NB4 (cell line): ENCODE results near the gene LCNL1.

Source experiments
- POLR2A ChIP-seq: IDR thresholded peaks from 2 replicates; pipeline ENCODE4 v1.6.1; 2011; ENCODE audit warnings: mild to moderate bottlenecking; ENCODE audit not compliant: insufficient read length; ENCODE audit errors: extremely low read depth
- TF ChIP-seq, protein P1 (sequence below): IDR thresholded peaks from one replicate; pipeline ENCODE4 v1.5.1; 2012; ENCODE audit warnings: low read depth, low read length

DNA sequence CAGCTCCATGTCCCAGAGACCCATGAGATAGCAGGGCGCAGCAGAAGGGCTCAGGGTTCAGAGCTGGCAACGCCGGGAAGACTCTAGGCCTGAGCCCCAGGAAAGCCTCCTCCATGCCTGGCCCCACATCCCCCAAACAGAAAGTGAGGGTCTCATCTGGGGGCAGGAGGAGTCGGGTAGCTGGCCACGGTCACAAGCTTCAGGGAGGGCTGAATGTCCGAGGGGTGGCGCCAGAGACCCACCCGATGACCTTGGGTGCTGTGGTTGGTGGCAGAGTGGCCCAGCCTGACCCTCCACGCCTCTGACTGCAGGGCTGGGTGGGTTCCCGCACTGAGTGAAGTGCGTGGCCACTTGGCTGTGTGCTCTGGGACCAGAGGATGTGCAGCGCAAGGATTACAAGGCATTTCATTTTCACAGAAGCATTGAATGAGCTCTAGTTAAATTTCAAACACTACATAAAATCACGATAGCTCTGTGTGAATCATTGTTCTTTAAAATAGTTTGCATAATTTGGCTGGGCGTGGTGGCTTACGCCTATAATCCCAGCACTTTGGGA, 34.8 kb upstream of the LCNL1 start:
- TF ChIP-seq, protein P1, sequence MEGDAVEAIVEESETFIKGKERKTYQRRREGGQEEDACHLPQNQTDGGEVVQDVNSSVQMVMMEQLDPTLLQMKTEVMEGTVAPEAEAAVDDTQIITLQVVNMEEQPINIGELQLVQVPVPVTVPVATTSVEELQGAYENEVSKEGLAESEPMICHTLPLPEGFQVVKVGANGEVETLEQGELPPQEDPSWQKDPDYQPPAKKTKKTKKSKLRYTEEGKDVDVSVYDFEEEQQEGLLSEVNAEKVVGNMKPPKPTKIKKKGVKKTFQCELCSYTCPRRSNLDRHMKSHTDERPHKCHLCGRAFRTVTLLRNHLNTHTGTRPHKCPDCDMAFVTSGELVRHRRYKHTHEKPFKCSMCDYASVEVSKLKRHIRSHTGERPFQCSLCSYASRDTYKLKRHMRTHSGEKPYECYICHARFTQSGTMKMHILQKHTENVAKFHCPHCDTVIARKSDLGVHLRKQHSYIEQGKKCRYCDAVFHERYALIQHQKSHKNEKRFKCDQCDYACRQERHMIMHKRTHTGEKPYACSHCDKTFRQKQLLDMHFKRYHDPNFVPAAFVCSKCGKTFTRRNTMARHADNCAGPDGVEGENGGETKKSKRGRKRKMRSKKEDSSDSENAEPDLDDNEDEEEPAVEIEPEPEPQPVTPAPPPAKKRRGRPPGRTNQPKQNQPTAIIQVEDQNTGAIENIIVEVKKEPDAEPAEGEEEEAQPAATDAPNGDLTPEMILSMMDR: peak; percentile 35
- TF ChIP-seq POLR2A: no peak
